ENCODE results near the gene MAP2K7.

MAP2K7 gene

DNA sequence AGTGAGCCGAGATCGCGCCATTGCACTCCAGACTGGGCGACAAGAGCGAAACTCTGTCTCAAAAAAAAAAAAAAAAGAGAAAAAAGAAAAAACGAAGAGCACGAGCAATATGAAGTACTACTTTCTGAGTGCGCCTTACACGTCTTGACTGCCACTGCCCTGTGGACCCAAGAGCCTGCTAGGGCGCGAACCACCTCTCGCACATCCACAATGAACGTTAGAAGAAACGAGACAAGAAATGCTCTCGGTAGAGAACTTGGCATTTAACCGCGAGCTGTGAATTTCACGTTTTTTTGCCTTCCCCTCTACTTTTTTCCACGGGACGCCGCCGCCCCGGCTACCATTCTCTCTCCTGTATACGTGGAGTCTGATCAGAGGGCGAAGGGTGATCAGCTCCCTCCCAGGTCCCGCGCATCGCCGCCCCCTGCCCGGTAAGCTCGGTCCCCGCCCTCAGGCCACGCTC, 39.3 kb downstream of the MAP2K7 start:
- WGBS (ENCODE audit: insufficient coverage) = 4% methylated on average over 31 of the region's 33 CpGs
- no peaks in the 10 kb centered on the region for H3K9me3 ChIP-seq (ENCODE audit: control extremely low read depth in 1 of 5, control insufficient read depth in 4 of 5, insufficient read depth in 2 of 5, low read depth in 1 of 5, low read length in 4 of 5)
- peaks cover 6 to 31% (median 19%) of the 10 kb centered on the region in 4 experiments for H3K36me3 ChIP-seq (ENCODE audit: control insufficient read depth in 4 of 4, insufficient read depth in 4 of 4, low read length in 3 of 4)
- H3K27me3 ChIP-seq (replicated peaks in 2 of 5; ENCODE audit: control insufficient read depth in 4 of 5, insufficient read depth in 5 of 5, low read length in 4 of 5) = no peaks in the 10 kb centered on the region
- H3K4me3 ChIP-seq (ENCODE audit: control insufficient read depth in 1 of 7, extremely low read depth in 1 of 7, insufficient read depth in 4 of 7, low read depth in 2 of 7, low read length in 6 of 7) = peak overlapping the region; percentile 82 to 98 (median 93)
- DNase-seq = no peak
- H3K27ac ChIP-seq (ENCODE audit: insufficient read depth in 1 of 2, low read depth in 1 of 2, low read length in 2 of 2, poor library complexity in 1 of 2, severe bottlenecking in 2 of 2) = peak overlapping the region; percentile 89 to 98
- POLR2A ChIA-PET = interaction anchor here (0.6 to 1.9 kb wide), 5 partner anchors 14 to 59 kb away, joined by 3 to 12 read pairs (median 6); partner anchors contain the start of gene SNAPC2
- peaks cover 4 to 24% (median 18%) of the 10 kb centered on the region in 4 experiments for H3K4me1 ChIP-seq (ENCODE audit: control extremely low read depth in 1 of 4, control insufficient read depth in 4 of 4, insufficient read depth in 4 of 4, low read length in 3 of 4)
- CTCF ChIA-PET = interaction anchor here (0.8 to 4.3 kb wide), 13 partner anchors 8 to 309 kb away, joined by 3 to 24 read pairs (median 7); partner anchors contain the start of genes CTXN1 and ELAVL1

DNA sequence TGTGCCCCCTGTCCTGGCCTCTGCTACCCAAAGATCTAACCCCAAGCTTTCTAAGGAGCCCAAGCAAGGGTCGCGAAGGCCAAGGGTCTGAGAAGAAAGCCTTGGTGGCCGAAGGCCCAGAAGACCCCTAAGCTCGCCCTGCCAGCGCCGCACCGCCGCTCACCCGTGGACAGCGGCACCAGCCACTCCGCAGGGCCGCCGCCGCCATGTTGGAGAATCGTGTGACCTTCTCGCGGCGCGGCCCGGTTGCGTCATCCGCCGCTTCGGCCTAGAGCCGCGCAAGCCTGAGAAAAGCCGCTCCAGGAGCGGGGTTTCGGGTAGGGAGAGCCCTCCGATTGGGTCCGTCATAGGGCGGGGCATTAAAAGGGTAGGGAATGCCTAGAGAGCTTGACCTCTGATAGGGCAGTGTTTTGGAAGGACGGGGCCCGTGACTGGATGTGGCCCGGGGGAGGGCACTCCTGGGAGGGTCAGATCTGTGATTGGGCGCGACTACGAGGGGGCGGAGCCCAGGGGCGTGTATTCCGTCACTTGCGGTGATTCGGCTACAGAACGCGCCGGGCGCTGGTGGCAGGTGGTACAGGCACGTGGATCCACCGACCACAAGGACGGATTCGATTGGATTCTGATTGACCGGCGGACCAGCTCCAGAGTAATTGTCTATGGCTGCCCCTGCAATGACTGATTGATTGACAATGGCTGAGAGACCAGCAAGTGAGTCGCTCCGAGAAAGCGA, 39.9 kb downstream of the MAP2K7 start, which contains the start of gene TIMM44:
Gene TIMM44 (minus strand): TSS at position 223 of the 733 bp plus-strand sequence. CDS start 15 bp downstream, at position 208.
- Histone ChIP-seq H3K27me3 (replicated peaks in 2 of 5; ENCODE audit: control insufficient read depth in 4 of 5, insufficient read depth in 5 of 5, low read length in 4 of 5) (no peaks in the 10 kb centered on the region), H3K27ac (ENCODE audit: insufficient read depth in 1 of 2, low read depth in 1 of 2, low read length in 2 of 2, poor library complexity in 1 of 2, severe bottlenecking in 2 of 2) (peak within 1 kb of the TSS; percentile 89 to 98), H3K9me3 (ENCODE audit: control extremely low read depth in 1 of 5, control insufficient read depth in 4 of 5, insufficient read depth in 2 of 5, low read depth in 1 of 5, low read length in 4 of 5) (no peaks in the 10 kb centered on the region), H3K36me3 (ENCODE audit: control insufficient read depth in 4 of 4, insufficient read depth in 4 of 4, low read length in 3 of 4) (peaks cover 6 to 28% (median 17%) of the 10 kb centered on the region in 4 experiments), H3K4me3 (ENCODE audit: control insufficient read depth in 1 of 7, extremely low read depth in 1 of 7, insufficient read depth in 4 of 7, low read depth in 2 of 7, low read length in 6 of 7) (peak within 1 kb of the TSS; percentile 82 to 98 (median 93)), H3K4me1 (ENCODE audit: control extremely low read depth in 1 of 4, control insufficient read depth in 4 of 4, insufficient read depth in 4 of 4, low read length in 3 of 4) (peaks cover 4 to 24% (median 18%) of the 10 kb centered on the region in 4 experiments)
- 0% methylated on average over 48 of the region's 56 CpGs for WGBS (ENCODE audit: insufficient coverage)
- ChIA-PET POLR2A (interaction anchor here (0.6 to 1.9 kb wide), 10 partner anchors 15 to 206 kb away, joined by 3 to 12 read pairs (median 5); partner anchors contain the start of gene SNAPC2), CTCF (interaction anchor here (0.8 to 4.3 kb wide), 22 partner anchors 8 to 308 kb away, joined by 3 to 24 read pairs (median 6); partner anchors contain the start of genes CTXN1 and ELAVL1)
- DNase-seq = peak; percentile 99 to 100 (median 100)

DNA sequence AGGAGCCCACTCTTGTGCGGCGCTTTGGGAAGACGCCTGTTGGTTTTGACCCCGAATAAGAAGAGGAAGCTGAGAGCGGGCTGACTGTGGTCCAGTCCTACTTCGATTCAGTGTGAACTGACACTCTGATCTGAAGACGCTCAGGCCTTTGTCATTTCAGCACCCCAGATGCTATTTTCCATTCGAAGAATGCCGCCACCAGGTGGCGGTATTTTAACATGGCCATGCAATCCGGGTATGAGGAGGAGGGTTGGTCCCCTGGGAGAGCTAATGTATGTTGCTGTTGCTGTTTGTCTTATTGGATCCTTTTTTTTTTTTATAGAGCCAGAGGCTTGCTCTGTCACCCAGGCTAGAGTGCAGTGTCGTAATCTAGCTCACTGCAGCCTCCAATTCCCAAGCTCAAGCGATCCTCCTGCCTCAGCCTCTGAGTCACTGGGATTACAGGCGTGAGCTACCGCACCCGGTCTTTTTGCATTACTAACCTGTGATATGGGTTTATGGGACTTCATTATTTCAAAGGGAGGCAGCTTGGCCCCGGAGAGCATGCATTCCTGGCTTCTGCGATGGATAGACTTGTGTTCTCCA, 40.6 kb downstream of the MAP2K7 start:
- Histone ChIP-seq H3K9me3 (ENCODE audit: control extremely low read depth in 1 of 5, control insufficient read depth in 4 of 5, insufficient read depth in 2 of 5, low read depth in 1 of 5, low read length in 4 of 5) (no peaks in the 10 kb centered on the region), H3K4me3 (ENCODE audit: control insufficient read depth in 1 of 7, extremely low read depth in 1 of 7, insufficient read depth in 4 of 7, low read depth in 2 of 7, low read length in 6 of 7) (peak overlapping the region; percentile 48 to 96 (median 81)), H3K4me1 (ENCODE audit: control extremely low read depth in 1 of 4, control insufficient read depth in 4 of 4, insufficient read depth in 4 of 4, low read length in 3 of 4) (peaks cover 4 to 24% (median 18%) of the 10 kb centered on the region in 4 experiments), H3K27ac (ENCODE audit: insufficient read depth in 1 of 2, low read depth in 1 of 2, low read length in 2 of 2, poor library complexity in 1 of 2, severe bottlenecking in 2 of 2) (peak overlapping the region; percentile 54 to 98), H3K36me3 (ENCODE audit: control insufficient read depth in 4 of 4, insufficient read depth in 4 of 4, low read length in 3 of 4) (peaks cover 4 to 24% (median 12%) of the 10 kb centered on the region in 4 experiments), H3K27me3 (replicated peaks in 2 of 5; ENCODE audit: control insufficient read depth in 4 of 5, insufficient read depth in 5 of 5, low read length in 4 of 5) (no peaks in the 10 kb centered on the region)
- POLR2A ChIA-PET = interaction anchor here (0.6 to 1.9 kb wide), 9 partner anchors 15 to 206 kb away, joined by 3 to 12 read pairs (median 5); partner anchors contain the start of genes ELAVL1 and SNAPC2
- CTCF ChIA-PET = interaction anchor here (0.8 to 4.3 kb wide), 27 partner anchors 9 to 307 kb away, joined by 3 to 24 read pairs (median 5); partner anchors contain the start of genes CTXN1 and ELAVL1
- DNase-seq = peak; percentile 87 to 95 (median 93)
- 34% methylated on average over 16 of the region's 18 CpGs for WGBS (ENCODE audit: insufficient coverage)

DNA sequence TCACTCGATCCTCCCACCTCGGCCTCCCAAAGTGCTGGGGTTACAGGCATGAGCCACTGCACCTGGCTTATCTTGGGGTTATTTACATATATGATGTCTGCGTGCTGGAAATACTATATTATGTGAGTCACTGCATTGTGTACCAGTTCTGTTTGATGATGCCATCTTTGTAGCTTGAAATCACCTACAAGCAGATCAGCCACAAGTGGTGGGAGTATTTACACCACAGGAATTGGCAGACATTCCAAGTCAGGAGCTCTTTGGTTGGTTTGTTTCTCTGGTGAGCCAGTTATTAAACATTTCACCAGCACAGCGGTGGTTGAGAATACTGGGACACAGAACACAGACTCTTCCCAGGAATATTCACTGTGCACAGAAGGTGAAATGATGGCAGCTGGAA, 44.3 kb downstream of the MAP2K7 start:
- H3K9me3 ChIP-seq (ENCODE audit: control extremely low read depth in 1 of 5, control insufficient read depth in 4 of 5, insufficient read depth in 2 of 5, low read depth in 1 of 5, low read length in 4 of 5) = no peaks in the 10 kb centered on the region
- no peaks in the 10 kb centered on the region for H3K27me3 ChIP-seq (replicated peaks in 2 of 5; ENCODE audit: control insufficient read depth in 4 of 5, insufficient read depth in 5 of 5, low read length in 4 of 5)
- DNase-seq = no peak
- no peak overlapping the region for H3K4me3 ChIP-seq (ENCODE audit: control insufficient read depth in 1 of 7, extremely low read depth in 1 of 7, insufficient read depth in 4 of 7, low read depth in 2 of 7, low read length in 6 of 7)
- 100% methylated on average over 3 of the region's 4 CpGs for WGBS (ENCODE audit: insufficient coverage)
- peaks cover 4 to 26% (median 16%) of the 10 kb centered on the region in 4 experiments for H3K4me1 ChIP-seq (ENCODE audit: control extremely low read depth in 1 of 4, control insufficient read depth in 4 of 4, insufficient read depth in 4 of 4, low read length in 3 of 4)
- H3K27ac ChIP-seq (ENCODE audit: insufficient read depth in 1 of 2, low read depth in 1 of 2, low read length in 2 of 2, poor library complexity in 1 of 2, severe bottlenecking in 2 of 2) = no peak overlapping the region
- ChIA-PET CTCF (interaction anchor here (0.7 to 1.5 kb wide), 3 partner anchors 11 to 24 kb away, joined by 3 to 4 read pairs (median 3); no protein-coding TSS in a partner anchor), POLR2A (interaction anchor here (0.5 kb wide), 1 partner anchor 1578 kb away, joined by 3 read pairs; no protein-coding TSS in a partner anchor)
- no peaks in the 10 kb centered on the region for H3K36me3 ChIP-seq (ENCODE audit: control insufficient read depth in 4 of 4, insufficient read depth in 4 of 4, low read length in 3 of 4)

DNA sequence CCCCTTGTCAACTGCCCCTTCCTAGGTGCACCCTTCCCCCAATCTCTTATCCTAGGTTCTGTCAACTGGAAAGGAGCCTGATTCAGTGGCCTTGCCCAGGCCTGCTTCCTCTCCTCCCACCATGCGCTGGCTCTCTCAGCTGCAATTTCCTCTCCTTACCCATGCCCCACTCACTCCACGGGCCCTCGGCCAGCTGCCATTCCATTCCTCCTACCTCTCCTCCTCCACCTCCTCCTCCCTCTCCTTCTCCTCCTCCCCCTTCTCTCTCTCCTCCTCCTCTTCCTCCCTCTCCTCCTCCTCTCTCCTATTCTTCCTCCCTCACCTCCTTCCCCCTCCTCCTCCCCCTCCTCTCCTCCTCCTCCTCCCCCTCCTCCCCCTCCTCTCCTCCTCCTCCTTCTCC, 49.4 kb downstream of the MAP2K7 start:
- H3K4me3 ChIP-seq (ENCODE audit: control insufficient read depth in 1 of 7, extremely low read depth in 1 of 7, insufficient read depth in 4 of 7, low read depth in 2 of 7, low read length in 6 of 7) = no peak overlapping the region
- no peak overlapping the region for H3K27ac ChIP-seq (ENCODE audit: insufficient read depth in 1 of 2, low read depth in 1 of 2, low read length in 2 of 2, poor library complexity in 1 of 2, severe bottlenecking in 2 of 2)
- POLR2A ChIA-PET = no interaction called here
- CTCF ChIA-PET = no interaction called here
- H3K36me3 ChIP-seq (ENCODE audit: control insufficient read depth in 4 of 4, insufficient read depth in 4 of 4, low read length in 3 of 4) = peaks cover 0 to 8% (median 3%) of the 10 kb centered on the region in 4 experiments
- no peaks in the 10 kb centered on the region for H3K9me3 ChIP-seq (ENCODE audit: control extremely low read depth in 1 of 5, control insufficient read depth in 4 of 5, insufficient read depth in 2 of 5, low read depth in 1 of 5, low read length in 4 of 5)
- H3K27me3 ChIP-seq (replicated peaks in 2 of 5; ENCODE audit: control insufficient read depth in 4 of 5, insufficient read depth in 5 of 5, low read length in 4 of 5) = no peaks in the 10 kb centered on the region
- H3K4me1 ChIP-seq (ENCODE audit: control extremely low read depth in 1 of 4, control insufficient read depth in 4 of 4, insufficient read depth in 4 of 4, low read length in 3 of 4) = peaks cover 0 to 32% (median 13%) of the 10 kb centered on the region in 4 experiments
- 4% methylated on average over 3 of the region's 3 CpGs for WGBS (ENCODE audit: insufficient coverage)
- DNase-seq = no peak

DNA sequence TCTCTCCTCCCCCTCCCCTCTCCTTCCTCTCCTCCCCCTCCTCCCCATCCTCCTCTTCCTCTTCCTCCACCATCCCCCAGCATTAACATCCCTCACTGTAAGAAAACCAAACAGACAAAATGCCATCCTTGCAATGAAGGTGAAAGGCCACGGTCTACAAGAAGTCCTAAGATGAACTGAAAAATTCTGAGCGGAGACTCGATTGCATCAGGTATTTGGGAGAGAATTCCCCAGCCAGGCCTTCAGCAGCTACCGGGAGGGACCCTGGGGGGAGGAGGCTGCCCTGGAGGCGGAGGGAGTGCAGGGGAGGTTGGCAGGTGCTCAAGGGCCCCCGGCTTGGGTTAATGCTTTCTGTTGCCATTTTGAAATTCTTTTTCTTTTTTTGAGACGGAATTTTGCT, 49.9 kb downstream of the MAP2K7 start:
- POLR2A ChIA-PET = no interaction called here
- WGBS (ENCODE audit: insufficient coverage) = 85% methylated on average over 6 of the region's 7 CpGs

More for the DNA sequence above, 49.9 kb downstream of the MAP2K7 start:
- DNase-seq = no peak
- Histone ChIP-seq H3K4me3 (ENCODE audit: control insufficient read depth in 1 of 7, extremely low read depth in 1 of 7, insufficient read depth in 4 of 7, low read depth in 2 of 7, low read length in 6 of 7) (no peak overlapping the region), H3K27me3 (replicated peaks in 2 of 5; ENCODE audit: control insufficient read depth in 4 of 5, insufficient read depth in 5 of 5, low read length in 4 of 5) (no peaks in the 10 kb centered on the region), H3K4me1 (ENCODE audit: control extremely low read depth in 1 of 4, control insufficient read depth in 4 of 4, insufficient read depth in 4 of 4, low read length in 3 of 4) (peaks cover 0 to 36% (median 16%) of the 10 kb centered on the region in 4 experiments), H3K36me3 (ENCODE audit: control insufficient read depth in 4 of 4, insufficient read depth in 4 of 4, low read length in 3 of 4) (peaks cover 0 to 12% (median 7%) of the 10 kb centered on the region in 4 experiments), H3K27ac (ENCODE audit: insufficient read depth in 1 of 2, low read depth in 1 of 2, low read length in 2 of 2, poor library complexity in 1 of 2, severe bottlenecking in 2 of 2) (no peak overlapping the region), H3K9me3 (ENCODE audit: control extremely low read depth in 1 of 5, control insufficient read depth in 4 of 5, insufficient read depth in 2 of 5, low read depth in 1 of 5, low read length in 4 of 5) (no peaks in the 10 kb centered on the region)
- CTCF ChIA-PET = interaction anchor here (2.2 kb wide), 1 partner anchor 10 kb away, joined by 6 read pairs; the partner anchor contains the start of gene TIMM44
